NB4 (cell line): ENCODE measurements around the gene COG2.
A peak's percentile ranks its signal among the peaks of the same experiment; 100 is the strongest.

ENCODE experiments used
- MYC ChIP-seq: IDR thresholded peaks from 2 replicates; pipeline ENCODE4 v1.6.1; 2011; ENCODE audit warnings: low read depth, low read length
- POLR2A ChIP-seq: IDR thresholded peaks from 2 replicates; pipeline ENCODE4 v1.6.1; 2011; ENCODE audit warnings: mild to moderate bottlenecking; ENCODE audit not compliant: insufficient read length; ENCODE audit errors: extremely low read depth
- TF ChIP-seq, protein P1 (sequence below): IDR thresholded peaks from one replicate; pipeline ENCODE4 v1.5.1; 2012; ENCODE audit warnings: low read depth, low read length
- TF ChIP-seq, protein P2 (sequence below): IDR thresholded peaks from 2 replicates; pipeline ENCODE4 v1.6.1; 2011; ENCODE audit warnings: low read depth, low read length

DNA sequence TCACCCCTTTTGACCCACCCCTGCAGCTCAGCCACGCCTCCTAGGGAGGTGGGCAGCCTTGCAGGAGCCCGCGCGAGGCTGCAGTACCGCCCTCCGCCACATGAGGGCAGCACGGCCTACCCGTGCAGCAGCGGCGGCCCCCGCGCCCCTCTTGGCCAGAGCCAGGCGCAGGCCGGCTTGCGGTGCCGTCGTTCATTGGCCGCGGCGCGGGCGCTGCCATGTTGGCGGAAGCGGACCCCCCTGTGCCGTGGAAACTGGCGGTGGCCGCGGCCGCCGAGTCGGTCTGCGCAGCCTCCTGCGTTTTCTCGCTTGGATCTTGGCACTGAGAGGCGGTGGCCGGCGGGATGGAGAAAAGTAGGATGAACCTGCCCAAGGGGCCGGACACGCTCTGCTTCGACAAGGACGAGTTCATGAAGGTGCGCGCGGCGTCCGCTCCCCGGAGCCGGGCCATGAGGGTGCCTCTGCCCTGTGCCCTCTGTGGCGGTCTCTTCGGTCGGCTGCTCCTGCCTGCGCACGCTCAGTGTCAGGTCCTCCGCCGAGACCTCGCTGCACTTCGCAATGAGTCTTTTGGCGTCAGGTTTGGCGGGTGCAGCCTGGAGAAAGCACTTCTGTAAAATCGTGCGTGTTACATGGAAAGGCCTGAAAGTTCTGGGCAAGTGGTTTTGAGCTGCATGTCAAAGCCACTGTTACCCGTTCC is at the start of gene COG2:
- TF ChIP-seq, protein P1, sequence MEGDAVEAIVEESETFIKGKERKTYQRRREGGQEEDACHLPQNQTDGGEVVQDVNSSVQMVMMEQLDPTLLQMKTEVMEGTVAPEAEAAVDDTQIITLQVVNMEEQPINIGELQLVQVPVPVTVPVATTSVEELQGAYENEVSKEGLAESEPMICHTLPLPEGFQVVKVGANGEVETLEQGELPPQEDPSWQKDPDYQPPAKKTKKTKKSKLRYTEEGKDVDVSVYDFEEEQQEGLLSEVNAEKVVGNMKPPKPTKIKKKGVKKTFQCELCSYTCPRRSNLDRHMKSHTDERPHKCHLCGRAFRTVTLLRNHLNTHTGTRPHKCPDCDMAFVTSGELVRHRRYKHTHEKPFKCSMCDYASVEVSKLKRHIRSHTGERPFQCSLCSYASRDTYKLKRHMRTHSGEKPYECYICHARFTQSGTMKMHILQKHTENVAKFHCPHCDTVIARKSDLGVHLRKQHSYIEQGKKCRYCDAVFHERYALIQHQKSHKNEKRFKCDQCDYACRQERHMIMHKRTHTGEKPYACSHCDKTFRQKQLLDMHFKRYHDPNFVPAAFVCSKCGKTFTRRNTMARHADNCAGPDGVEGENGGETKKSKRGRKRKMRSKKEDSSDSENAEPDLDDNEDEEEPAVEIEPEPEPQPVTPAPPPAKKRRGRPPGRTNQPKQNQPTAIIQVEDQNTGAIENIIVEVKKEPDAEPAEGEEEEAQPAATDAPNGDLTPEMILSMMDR, result peak; percentile 73
- peak; percentile 74 for TF ChIP-seq POLR2A
- TF ChIP-seq MYC, result peak; percentile 67
- TF ChIP-seq, protein P2, sequence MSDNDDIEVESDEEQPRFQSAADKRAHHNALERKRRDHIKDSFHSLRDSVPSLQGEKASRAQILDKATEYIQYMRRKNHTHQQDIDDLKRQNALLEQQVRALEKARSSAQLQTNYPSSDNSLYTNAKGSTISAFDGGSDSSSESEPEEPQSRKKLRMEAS, result peak; percentile 78
